ENCODE measurements around the gene MDGA2. TPM values are rescaled to one million over a fixed set of nuclear protein-coding genes. Genes with fewer than 3 reads are reported as not detected.

Gene MDGA2
- total RNA-seq, 1 donor from 2014 or later = not detected

DNA sequence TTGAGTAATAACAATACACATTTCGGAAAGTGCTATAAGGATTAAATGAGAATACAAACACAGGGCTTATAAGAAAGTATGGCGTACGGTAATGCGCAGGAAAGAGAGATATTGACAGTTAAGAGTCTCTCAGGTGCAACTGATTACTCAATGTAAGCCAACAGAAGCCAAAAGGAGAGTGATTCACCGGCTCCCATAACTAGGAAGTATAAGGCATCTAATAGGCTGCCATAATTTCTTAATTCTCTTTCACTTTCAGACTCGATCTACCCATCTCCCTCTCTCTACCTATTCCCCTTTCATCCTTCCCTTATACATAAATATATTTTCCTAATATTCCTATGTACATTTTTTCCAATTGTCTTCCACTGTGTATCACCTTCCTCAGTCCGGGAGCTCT lies 90.0 kb downstream of the MDGA2 start:
- intact Hi-C loops (cut with micrococcal nuclease) = no loop called here
- Mint-ChIP-seq H3K36me3 (ENCODE audit: low read depth) (no peaks in the 10 kb centered on the region), H3K27me3 (no peaks in the 10 kb centered on the region), H3K4me1 (no peaks in the 10 kb centered on the region), H3K27ac (no peak overlapping the region), H3K9me3 (no peaks in the 10 kb centered on the region), H3K4me3 (no peak overlapping the region)
- no peak for DNase-seq

GRCh38 chr14:47567273-47567672 lies 108.1 kb downstream of the MDGA2 start:
- H3K4me1 Mint-ChIP-seq = no peaks in the 10 kb centered on the region
- intact Hi-C loops (cut with micrococcal nuclease) = no loop called here
- peaks cover 14% of the 10 kb centered on the region for H3K9me3 Mint-ChIP-seq

GRCh38 chr14:47557894-47558293 lies 117.5 kb downstream of the MDGA2 start:
- intact Hi-C loops (cut with micrococcal nuclease) = no loop called here
- Mint-ChIP-seq H3K4me1 (no peaks in the 10 kb centered on the region), H3K27me3 (no peaks in the 10 kb centered on the region), H3K27ac (no peak overlapping the region), H3K9me3 (peaks cover under 1% of the 10 kb centered on the region), H3K36me3 (ENCODE audit: low read depth) (no peaks in the 10 kb centered on the region), H3K4me3 (no peak overlapping the region)
- DNase-seq = no peak

More at GRCh38 chr14:47567273-47567672, 108.1 kb downstream of the MDGA2 start:
- no peak overlapping the region for H3K4me3 Mint-ChIP-seq
- no peaks in the 10 kb centered on the region for H3K27me3 Mint-ChIP-seq
- DNase-seq = no peak
- no peak overlapping the region for H3K27ac Mint-ChIP-seq
- H3K36me3 Mint-ChIP-seq (ENCODE audit: low read depth) = no peaks in the 10 kb centered on the region

- intact Hi-C loops (cut with micrococcal nuclease) = no loop called here
- peaks cover 3% of the 10 kb centered on the region for H3K9me3 Mint-ChIP-seq
- no peak for DNase-seq
Measured at GRCh38 chr14:47555333-47555732, 120.1 kb downstream of the MDGA2 start.

DNA sequence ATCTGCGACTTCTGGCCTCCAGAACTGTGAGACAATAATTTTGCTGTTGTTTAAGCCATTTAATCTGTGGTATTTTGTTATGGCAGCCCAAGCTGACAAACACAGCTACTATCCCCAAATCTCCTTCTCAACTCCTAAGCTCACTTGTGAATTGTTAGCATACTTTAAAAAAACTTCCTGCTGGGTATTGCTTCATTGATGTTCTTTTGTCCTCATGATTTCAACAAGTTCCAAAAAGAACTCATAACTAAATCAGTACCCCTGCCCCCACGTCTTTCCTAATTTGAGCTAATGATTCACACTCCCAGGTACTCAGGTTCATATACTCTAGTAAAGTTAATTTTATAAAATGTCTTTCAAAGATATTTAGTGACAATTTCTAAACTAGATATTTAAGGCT lies 125.5 kb downstream of the MDGA2 start:
- no peaks in the 10 kb centered on the region for H3K27me3 Mint-ChIP-seq
- H3K36me3 Mint-ChIP-seq (ENCODE audit: low read depth) = no peaks in the 10 kb centered on the region
- H3K4me3 Mint-ChIP-seq = no peak overlapping the region
- no peak overlapping the region for H3K27ac Mint-ChIP-seq
- DNase-seq = no peak
- intact Hi-C loops (cut with micrococcal nuclease) = no loop called here
- no peaks in the 10 kb centered on the region for H3K4me1 Mint-ChIP-seq
- peaks cover 3% of the 10 kb centered on the region for H3K9me3 Mint-ChIP-seq

More at GRCh38 chr14:47555333-47555732, 120.1 kb downstream of the MDGA2 start:
- Mint-ChIP-seq H3K27me3 (no peaks in the 10 kb centered on the region), H3K4me3 (no peak overlapping the region), H3K27ac (no peak overlapping the region), H3K4me1 (no peaks in the 10 kb centered on the region), H3K36me3 (ENCODE audit: low read depth) (no peaks in the 10 kb centered on the region)

GRCh38 chr14:47543459-47543858 lies 131.9 kb downstream of the MDGA2 start:
- H3K27me3 Mint-ChIP-seq = no peaks in the 10 kb centered on the region
- no peaks in the 10 kb centered on the region for H3K36me3 Mint-ChIP-seq (ENCODE audit: low read depth)
- H3K9me3 Mint-ChIP-seq = no peaks in the 10 kb centered on the region
- no peaks in the 10 kb centered on the region for H3K4me1 Mint-ChIP-seq
- no peak overlapping the region for H3K27ac Mint-ChIP-seq
- intact Hi-C loops (cut with micrococcal nuclease) = no loop called here
- no peak overlapping the region for H3K4me3 Mint-ChIP-seq
- no peak for DNase-seq

DNA sequence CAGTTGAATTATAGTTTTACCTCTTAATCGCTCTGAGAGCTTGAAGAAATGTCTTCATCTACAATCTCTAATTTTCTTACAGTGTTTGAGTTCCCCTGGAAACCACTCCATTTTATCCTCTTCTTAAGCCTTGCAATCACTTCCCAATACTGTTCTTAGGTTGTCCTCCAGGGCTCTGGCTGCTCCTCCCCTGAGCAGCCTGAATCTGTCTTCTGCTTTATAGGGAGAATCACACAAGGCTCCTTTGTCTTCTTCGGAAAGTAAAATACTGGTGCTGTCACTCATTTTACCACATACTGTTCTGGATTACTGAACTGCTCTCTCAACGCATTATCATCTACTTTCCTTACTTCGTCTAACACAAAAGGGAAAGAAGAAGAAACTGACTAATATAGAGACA lies 133.7 kb downstream of the MDGA2 start:
- DNase-seq = no peak
- H3K36me3 Mint-ChIP-seq (ENCODE audit: low read depth) = no peaks in the 10 kb centered on the region
- no peaks in the 10 kb centered on the region for H3K9me3 Mint-ChIP-seq
- no peak overlapping the region for H3K4me3 Mint-ChIP-seq
- intact Hi-C loops (cut with micrococcal nuclease) = no loop called here
- H3K27ac Mint-ChIP-seq = no peak overlapping the region
- no peaks in the 10 kb centered on the region for H3K27me3 Mint-ChIP-seq
- H3K4me1 Mint-ChIP-seq = no peaks in the 10 kb centered on the region

GRCh38 chr14:47539031-47539461 lies 136.4 kb downstream of the MDGA2 start:
- no peaks in the 10 kb centered on the region for H3K9me3 Mint-ChIP-seq
- H3K4me3 Mint-ChIP-seq = no peak overlapping the region
- intact Hi-C loops (cut with micrococcal nuclease) = no loop called here
- H3K27me3 Mint-ChIP-seq = no peaks in the 10 kb centered on the region
- no peak overlapping the region for H3K27ac Mint-ChIP-seq
- DNase-seq = no peak
- no peaks in the 10 kb centered on the region for H3K4me1 Mint-ChIP-seq
- H3K36me3 Mint-ChIP-seq (ENCODE audit: low read depth) = no peaks in the 10 kb centered on the region

DNA sequence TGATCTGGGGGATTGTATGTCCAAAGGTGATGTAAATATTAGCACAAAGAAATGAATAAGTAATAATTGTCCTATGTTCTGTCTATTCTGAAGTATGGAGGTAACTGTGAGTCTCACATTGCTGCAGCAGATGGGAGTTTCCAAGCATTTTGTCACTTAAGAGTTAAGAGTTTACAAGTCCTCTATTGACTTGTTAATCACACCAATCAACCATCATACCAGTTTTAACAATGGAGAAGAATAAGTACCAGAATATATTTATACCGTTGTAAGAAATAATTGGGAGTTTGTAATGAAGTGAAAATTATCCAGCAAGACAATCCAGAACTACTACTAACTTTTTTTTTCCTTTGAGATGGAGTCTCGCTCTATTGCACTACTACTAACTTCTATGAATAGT lies 139.1 kb downstream of the MDGA2 start:
- no peaks in the 10 kb centered on the region for H3K36me3 Mint-ChIP-seq (ENCODE audit: low read depth)
- DNase-seq = no peak
- no peak overlapping the region for H3K27ac Mint-ChIP-seq
- H3K9me3 Mint-ChIP-seq = no peaks in the 10 kb centered on the region
- intact Hi-C loops (cut with micrococcal nuclease) = no loop called here
- H3K4me3 Mint-ChIP-seq = no peak overlapping the region
- no peaks in the 10 kb centered on the region for H3K4me1 Mint-ChIP-seq
- no peaks in the 10 kb centered on the region for H3K27me3 Mint-ChIP-seq

GRCh38 chr14:47526591-47527244 lies 148.7 kb downstream of the MDGA2 start:
- H3K36me3 Mint-ChIP-seq (ENCODE audit: low read depth) = no peaks in the 10 kb centered on the region
- no peaks in the 10 kb centered on the region for H3K9me3 Mint-ChIP-seq
- no peak for DNase-seq
- no peaks in the 10 kb centered on the region for H3K27me3 Mint-ChIP-seq
- intact Hi-C loops (cut with micrococcal nuclease) = no loop called here
- no peak overlapping the region for H3K4me3 Mint-ChIP-seq
- H3K4me1 Mint-ChIP-seq = no peaks in the 10 kb centered on the region
- no peak overlapping the region for H3K27ac Mint-ChIP-seq

DNA sequence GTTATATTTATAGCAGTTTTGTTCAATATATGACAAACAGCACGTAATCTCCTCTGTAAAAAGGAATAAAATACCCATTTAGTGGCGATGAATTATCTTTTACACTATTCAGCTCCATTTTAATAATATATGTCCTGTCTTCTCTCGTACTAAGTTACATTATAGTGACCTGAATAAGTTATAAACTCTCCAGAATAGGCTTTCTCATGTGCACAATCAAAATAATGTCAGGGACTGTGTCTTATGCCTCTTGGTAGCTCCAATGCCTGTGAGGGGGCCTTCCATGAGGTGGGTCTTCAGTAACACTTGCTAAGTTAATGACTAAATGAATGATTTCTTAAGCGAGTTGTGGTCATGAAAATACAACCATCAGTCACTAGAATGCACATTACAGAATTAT lies 150.9 kb downstream of the MDGA2 start:
- DNase-seq = no peak
- intact Hi-C loops (cut with micrococcal nuclease) = no loop called here
- H3K27ac Mint-ChIP-seq = no peak overlapping the region
- no peak overlapping the region for H3K4me3 Mint-ChIP-seq
- no peaks in the 10 kb centered on the region for H3K27me3 Mint-ChIP-seq
- no peaks in the 10 kb centered on the region for H3K36me3 Mint-ChIP-seq (ENCODE audit: low read depth)
- no peaks in the 10 kb centered on the region for H3K4me1 Mint-ChIP-seq
- no peaks in the 10 kb centered on the region for H3K9me3 Mint-ChIP-seq

DNA sequence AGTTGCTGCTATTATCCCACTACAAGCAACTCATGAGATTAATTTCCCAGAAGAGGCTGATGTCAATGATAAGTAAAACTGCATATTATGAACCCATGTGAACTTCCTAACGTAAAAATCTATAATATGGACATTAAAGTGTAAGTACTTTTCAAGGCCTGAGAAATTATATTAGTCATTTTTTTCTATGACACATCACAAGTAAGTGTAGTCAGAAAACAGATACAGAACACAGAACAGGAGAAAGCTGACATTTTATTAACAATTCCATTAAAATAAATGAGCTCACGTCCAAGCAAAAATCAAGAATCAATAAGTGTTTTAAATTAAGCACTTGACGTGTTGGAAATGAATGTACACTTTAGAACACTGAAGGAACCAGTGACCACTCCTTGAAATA lies 155.0 kb downstream of the MDGA2 start:
- Mint-ChIP-seq H3K27me3 (no peaks in the 10 kb centered on the region), H3K4me1 (no peaks in the 10 kb centered on the region), H3K36me3 (ENCODE audit: low read depth) (no peaks in the 10 kb centered on the region), H3K4me3 (no peak overlapping the region), H3K9me3 (no peaks in the 10 kb centered on the region), H3K27ac (no peak overlapping the region)
- no peak for DNase-seq
- intact Hi-C loops (cut with micrococcal nuclease) = no loop called here

GRCh38 chr14:47511829-47512228 lies 163.6 kb downstream of the MDGA2 start:
- H3K36me3 Mint-ChIP-seq (ENCODE audit: low read depth) = no peaks in the 10 kb centered on the region
- intact Hi-C loops (cut with micrococcal nuclease) = no loop called here
- no peak overlapping the region for H3K4me3 Mint-ChIP-seq
- no peak overlapping the region for H3K27ac Mint-ChIP-seq
- H3K9me3 Mint-ChIP-seq = peaks cover 8% of the 10 kb centered on the region
- no peaks in the 10 kb centered on the region for H3K27me3 Mint-ChIP-seq
- no peaks in the 10 kb centered on the region for H3K4me1 Mint-ChIP-seq
- DNase-seq = no peak

GRCh38 chr14:47509957-47510356 lies 165.4 kb downstream of the MDGA2 start:
- intact Hi-C loops (cut with micrococcal nuclease) = no loop called here
- Mint-ChIP-seq H3K36me3 (ENCODE audit: low read depth) (no peaks in the 10 kb centered on the region), H3K9me3 (peaks cover 8% of the 10 kb centered on the region), H3K4me3 (no peak overlapping the region), H3K27ac (no peak overlapping the region), H3K27me3 (no peaks in the 10 kb centered on the region), H3K4me1 (no peaks in the 10 kb centered on the region)
- no peak for DNase-seq

- Mint-ChIP-seq H3K4me1 (no peaks in the 10 kb centered on the region), H3K4me3 (no peak overlapping the region), H3K27me3 (no peaks in the 10 kb centered on the region), H3K9me3 (peaks cover 5% of the 10 kb centered on the region), H3K27ac (no peak overlapping the region), H3K36me3 (ENCODE audit: low read depth) (no peaks in the 10 kb centered on the region)
- no peak for DNase-seq
- intact Hi-C loops (cut with micrococcal nuclease) = no loop called here
Measured at GRCh38 chr14:47507861-47508260, 167.5 kb downstream of the MDGA2 start.
